K562 (cell line): ENCODE data around the gene RNGTT. TPM values are rescaled to one million over a fixed set of nuclear protein-coding genes. Genes with fewer than 3 reads are reported as not detected.

Experiments
- ATAC-seq: fragments of 200-7000 bp; cut with Tn5 transposase; 3 replicates; pipeline ENCODE4 v1.9.1; 2020; ENCODE audit warnings: moderate library complexity
- BruUV-seq: library from RNA; stranded (reverse); fragments of 400-500 nt; replicated peaks from 2 replicates; lab custom pipeline; 2021; lab: Mats Ljungman, UMichigan
- CTCF ChIA-PET: fragments of 300-600 bp; formaldehyde crosslinking; extraction: SDS; loops from one replicate; lab custom pipeline; 2021; ENCODE audit warnings: low intra/inter-chr PET ratio; lab: Yijun Ruan, JAX
- POLR2A ChIA-PET: fragments of 300-600, 350-650 bp; sonication (Branson Sonifier 250); formaldehyde crosslinking; extraction: SDS; loops from one replicate; lab custom pipeline; 2021; ENCODE audit warnings: antibody characterized with exemption, inconsistent platforms; lab: Yijun Ruan, JAX
- DNase-seq, 4 experiments: peaks; one replicate each; pipeline versions ENCODE4 v3.0.0 to v3.0.0-alpha.2; 2011 to 2018; ENCODE audit warnings: low spot score in 3 of 4, mixed read lengths in 3 of 4; ENCODE audit errors: extremely low read depth in 1 of 4
- FAIRE-seq: peaks from 2 replicates; lab custom pipeline; 2011; peaks lifted over from hg19 to GRCh38; lab: Jason Lieb, UNC
- H2AFZ ChIP-seq: 2 replicates; pipeline ENCODE4 v1.6.0; 2011; ENCODE audit warnings: low read depth, low read length, control low read depth, inconsistent platforms
- H3K27ac ChIP-seq: fragments of 200-600 bp; 3 replicates; pipeline ENCODE4 v1.8.0; 2011; ENCODE audit warnings: low read depth, mild to moderate bottlenecking, control low read depth, inconsistent platforms, low read length, moderate library complexity, mixed read lengths; ENCODE audit errors: extremely low read depth
- H3K27me3 ChIP-seq, 2 experiments: fragments of 300-600 bp in 1 of 2; 2 replicates in 1 of 2; 3 replicates in 1 of 2; pipeline versions ENCODE4 v1.6.0 to v1.8.0; 2011; ENCODE audit warnings: inconsistent platforms in 2 of 2, low read length in 2 of 2, mild to moderate bottlenecking in 1 of 2, mixed read lengths in 1 of 2, moderate library complexity in 1 of 2; ENCODE audit not compliant: control insufficient read depth in 2 of 2, insufficient read depth in 2 of 2
- H3K36me3 ChIP-seq: fragments of 300-600 bp; 3 replicates; pipeline ENCODE4 v1.8.0; 2011; ENCODE audit warnings: mild to moderate bottlenecking, low read length, inconsistent platforms; ENCODE audit not compliant: control insufficient read depth, insufficient read depth
- H3K4me1 ChIP-seq, 2 experiments: fragments of 200-600 bp in 1 of 2; replicated peaks in 1 of 2; 2 replicates in 1 of 2; 3 replicates in 1 of 2; pipeline versions ENCODE4 v1.5.1 to v1.8.0; 2011; ENCODE audit warnings: inconsistent platforms in 2 of 2, low read length in 2 of 2, mild to moderate bottlenecking in 1 of 2, mixed read lengths in 1 of 2, moderate library complexity in 1 of 2; ENCODE audit not compliant: control insufficient read depth in 2 of 2, insufficient read depth in 2 of 2
- H3K4me2 ChIP-seq: 2 replicates; pipeline ENCODE4 v1.6.1; 2011; ENCODE audit warnings: low read length, control low read depth, inconsistent platforms, mixed read lengths; ENCODE audit not compliant: insufficient read depth
- H3K4me3 ChIP-seq: fragments of 200-600 bp; sonication (generic), shearing (Covaris generic); 2 replicates; pipeline ENCODE4 v1.5.1; 2016; ENCODE audit warnings: control low read depth, inconsistent platforms
- H3K79me2 ChIP-seq: fragments of 200-600 bp; 3 replicates; pipeline ENCODE4 v1.8.0; 2011; ENCODE audit warnings: low read length, inconsistent platforms; ENCODE audit not compliant: control insufficient read depth, insufficient read depth
- H3K9ac ChIP-seq, 2 experiments: 2 replicates each; pipeline versions ENCODE4 v1.6.0 to v1.6.1; 2011; ENCODE audit warnings: low read depth in 2 of 2, low read length in 2 of 2, control low read depth in 1 of 2, inconsistent platforms in 1 of 2, mild to moderate bottlenecking in 1 of 2, mixed read lengths in 1 of 2; ENCODE audit not compliant: insufficient read depth in 1 of 2
- H3K9me1 ChIP-seq: one replicate; pipeline ENCODE4 v1.6.0; 2011; ENCODE audit warnings: inconsistent platforms, mild to moderate bottlenecking, low read length, moderate library complexity; ENCODE audit not compliant: control insufficient read depth, insufficient read depth
- H3K9me3 ChIP-seq: replicated peaks from 2 replicates; pipeline ENCODE4 v1.5.1; 2011; ENCODE audit warnings: low read depth, low read length, inconsistent platforms; ENCODE audit not compliant: control insufficient read depth, insufficient read depth
- H4K20me1 ChIP-seq: replicated peaks from 2 replicates; pipeline ENCODE4 v1.6.1; 2011; ENCODE audit warnings: low read length, inconsistent platforms, mixed read lengths; ENCODE audit not compliant: control insufficient read depth, insufficient read depth
- GABPB2 ChIP-seq: fragments of 250-450 bp; sonication (Bioruptor Pico); conservative IDR thresholded peaks from 2 replicates; pipeline ENCODE4 v1.5.1; 2021; ENCODE audit warnings: mild to moderate bottlenecking
- GATA2 ChIP-seq: sonication (generic); formaldehyde crosslinking; IDR thresholded peaks from 2 replicates; pipeline ENCODE4 v1.4.0; 2020; ENCODE audit warnings: mild to moderate bottlenecking, missing genetic modification reagents
- NCOA6 ChIP-seq: fragments of 450-650 bp; IDR thresholded peaks from 2 replicates; pipeline ENCODE4 v1.6.1; 2017; ENCODE audit warnings: mild to moderate bottlenecking
- POLR2A ChIP-seq: fragments of 450-650 bp; conservative IDR thresholded peaks from 2 replicates; pipeline ENCODE4 v1.6.1; 2016
- ZFX ChIP-seq: sonication (generic); formaldehyde crosslinking; IDR thresholded peaks from 2 replicates; pipeline ENCODE4 v1.8.0; 2022; ENCODE audit warnings: mild to moderate bottlenecking, missing genetic modification reagents, moderate library complexity
- WGBS: fragments of 100-300 bp; shearing (Covaris generic); methylation state at CpG from one replicate; pipeline ENCODE4 v1.1.6; 2016; ENCODE audit warnings: low coverage, mixed read lengths; ENCODE audit not compliant: insufficient coverage; ENCODE audit errors: missing lambda C conversion rate; 5-methylcytosine and 5-hydroxymethylcytosine counted together
- in situ Hi-C: fragments of 300-500 bp; cut with MboI; formaldehyde crosslinking; loops from 4 replicates; pipeline ENCODE4 v1.15.0; 2018; ENCODE audit warnings: inconsistent platforms, mixed read lengths
- intact Hi-C: fragments of 100-400 bp; cut with micrococcal nuclease; formaldehyde crosslinking; loops from 2 replicates; pipeline ENCODE4 v1.14.2; 2022
- polyA plus RNA-seq, 8 experiments: library from polyadenylated mRNA; depleted of rRNA in 4 of 8; stranded (reverse) in 5 of 8; unstranded in 3 of 8; fragments of >200 nt; fragmentation: Nextera tagmentation in 2 of 8; fragmentation: Illumina TruSeq in 1 of 8; extraction: Ambion mirVana in 2 of 8; extraction: Trizol in 1 of 8; gene quantifications; 2 replicates each; pipeline versions ENCODE4 v1.2.1 to v1.2.3, GENCODE V29; 2011 to 2014; ENCODE audit warnings: inconsistent platforms in 1 of 8, missing spikeins in 1 of 8
- total RNA-seq, 7 experiments: library from RNA; depleted of rRNA in 6 of 7; stranded (reverse); fragments of >200 nt in 6 of 7; fragmentation: Illumina TruSeq in 2 of 7; extraction: Trizol in 2 of 7; gene quantifications; 2 replicates each; pipeline versions ENCODE4 v1.2.1 to v1.2.3, GENCODE V29; 2011 to 2021; ENCODE audit warnings: low replicate concordance in 1 of 7
- TF ChIP-seq, protein P1 (sequence below), 2 experiments: IDR thresholded peaks in 1 of 2; conservative IDR thresholded peaks in 1 of 2; 2 replicates each; pipeline ENCODE4 v1.6.1; 2016; ENCODE audit warnings: low read depth in 2 of 2, mild to moderate bottlenecking in 1 of 2, missing compliant biosample characterization in 1 of 2, missing genetic modification characterization in 1 of 2, moderate library complexity in 1 of 2

RNGTT gene
- total and polyA plus RNA-seq, 9 of the 15 experiments (the other 6 are each of a cell fraction or from before 2014, with no cell fraction given) = 6.1 to 31.7 (median 19.5) TPM

DNA sequence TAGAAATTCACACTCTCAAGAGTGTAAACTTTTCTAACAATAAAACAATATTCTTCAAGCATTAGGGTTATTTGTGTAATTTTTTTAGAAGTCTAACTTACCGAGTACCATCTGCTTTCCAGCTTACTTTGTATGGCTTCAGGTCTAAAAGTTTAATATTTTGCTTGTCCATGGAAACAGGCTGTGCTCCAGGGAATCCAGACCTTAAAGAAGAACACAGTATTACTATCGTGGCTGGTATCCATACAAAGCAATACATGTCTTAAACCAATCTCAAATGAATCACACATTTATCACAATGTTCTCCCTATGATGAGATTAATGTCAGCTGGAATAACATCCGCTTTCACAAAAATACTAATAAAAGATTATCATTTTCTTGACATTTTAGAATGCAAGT lies 73.0 kb downstream of the RNGTT start:
- CTCF ChIA-PET = no interaction called here
- TF ChIP-seq POLR2A (no peak), GABPB2 (CRISPR knock-in tag) (no peak), ZFX (CRISPR knock-in tag) (no peak), GATA2 (no peak), NCOA6 (no peak)
- TF ChIP-seq, protein P1, sequence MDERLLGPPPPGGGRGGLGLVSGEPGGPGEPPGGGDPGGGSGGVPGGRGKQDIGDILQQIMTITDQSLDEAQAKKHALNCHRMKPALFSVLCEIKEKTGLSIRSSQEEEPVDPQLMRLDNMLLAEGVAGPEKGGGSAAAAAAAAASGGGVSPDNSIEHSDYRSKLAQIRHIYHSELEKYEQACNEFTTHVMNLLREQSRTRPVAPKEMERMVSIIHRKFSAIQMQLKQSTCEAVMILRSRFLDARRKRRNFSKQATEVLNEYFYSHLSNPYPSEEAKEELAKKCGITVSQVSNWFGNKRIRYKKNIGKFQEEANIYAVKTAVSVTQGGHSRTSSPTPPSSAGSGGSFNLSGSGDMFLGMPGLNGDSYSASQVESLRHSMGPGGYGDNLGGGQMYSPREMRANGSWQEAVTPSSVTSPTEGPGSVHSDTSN (CRISPR knock-in tag; IDR thresholded peaks at IDR 0.05; ENCODE audit: low read depth) = no peak
- TF ChIP-seq, protein P1 (tag; conservative IDR thresholded peaks at IDR 0.05; ENCODE audit: low read depth) = no peak
- Histone ChIP-seq H3K9me1 (no peaks in the 10 kb centered on the region), H4K20me1 (no peaks in the 10 kb centered on the region), H3K4me2 (no peak overlapping the region), H2AFZ (no peak overlapping the region), H3K9ac (no peak overlapping the region), H3K4me1 (peaks cover 0 to 8% of the 10 kb centered on the region in 2 experiments; a peak in 2 of 5 replicates), H3K27me3 (no peaks in the 10 kb centered on the region), H3K27ac (peak overlapping the region; percentile 47; the same call in 1 of the 3 replicates), H3K36me3 (peaks cover 26% of the 10 kb centered on the region), H3K79me2 (no peaks in the 10 kb centered on the region), H3K4me3 (no peak overlapping the region), H3K9me3 (no peaks in the 10 kb centered on the region)
- WGBS = 85% methylated on average over 3 of the region's 3 CpGs
- ATAC-seq (no peak), FAIRE-seq (no peak), DNase-seq (no peak)
- intact Hi-C loops = no loop called here
- BruUV-seq = no TSS peak
- POLR2A ChIA-PET = interaction anchor here (0.8 to 1.4 kb wide), 2 partner anchors 10 to 18 kb away, joined by 3 to 4 read pairs; no protein-coding TSS in a partner anchor
- in situ Hi-C loops = no loop called here
